WTC11 (cell line): ENCODE measurements around the gene NECAB2.

ENCODE experiments used
- ATF3 ChIP-seq: sonication (generic); formaldehyde crosslinking; conservative IDR thresholded peaks from 2 replicates; pipeline ENCODE4 v1.8.1; 2022; ENCODE audit warnings: mild to moderate bottlenecking, missing genetic modification reagents
- CREB1 ChIP-seq: sonication (generic); formaldehyde crosslinking; IDR thresholded peaks from 2 replicates; pipeline ENCODE4 v1.8.0; 2023; ENCODE audit warnings: mild to moderate bottlenecking, missing genetic modification reagents
- FOXP1 ChIP-seq: sonication (generic); formaldehyde crosslinking; IDR thresholded peaks from 2 replicates; pipeline ENCODE4 v1.8.0; 2022; ENCODE audit warnings: missing genetic modification reagents, mild to moderate bottlenecking, moderate library complexity, borderline replicate concordance
- IRF1 ChIP-seq: sonication (generic); formaldehyde crosslinking; IDR thresholded peaks from 2 replicates; pipeline ENCODE4 v1.8.0; 2023; ENCODE audit warnings: missing genetic modification reagents
- JUN ChIP-seq: sonication (generic); formaldehyde crosslinking; IDR thresholded peaks from 2 replicates; pipeline ENCODE4 v1.8.0; 2023; ENCODE audit warnings: mild to moderate bottlenecking, missing genetic modification reagents
- RELA ChIP-seq: sonication (generic); formaldehyde crosslinking; IDR thresholded peaks from 2 replicates; pipeline ENCODE4 v1.8.1; 2022; ENCODE audit warnings: missing genetic modification reagents, mild to moderate bottlenecking, borderline replicate concordance
- SMAD4 ChIP-seq: sonication (generic); formaldehyde crosslinking; IDR thresholded peaks from 2 replicates; pipeline ENCODE4 v1.8.0; 2022; ENCODE audit warnings: mild to moderate bottlenecking, missing genetic modification reagents
- ZNF263 ChIP-seq: sonication (generic); formaldehyde crosslinking; IDR thresholded peaks from 2 replicates; pipeline ENCODE4 v1.8.1; 2022; ENCODE audit warnings: low read depth, mild to moderate bottlenecking, moderate library complexity, missing genetic modification reagents
- TF ChIP-seq, protein P1 (sequence below): sonication (generic); formaldehyde crosslinking; IDR thresholded peaks from 2 replicates; pipeline ENCODE4 v1.8.1; 2022; ENCODE audit warnings: mild to moderate bottlenecking, missing genetic modification reagents, moderate library complexity, borderline replicate concordance
- TF ChIP-seq, protein P2 (sequence below): fragments of 200-600 bp; IDR thresholded peaks from 2 replicates; pipeline ENCODE4 v1.8.0; 2022; ENCODE audit warnings: antibody characterized with exemption
- TF ChIP-seq, protein P3 (sequence below): sonication (generic); formaldehyde crosslinking; IDR thresholded peaks from 2 replicates; pipeline ENCODE4 v1.8.0; 2022; ENCODE audit warnings: missing genetic modification reagents
- TF ChIP-seq, protein P4 (sequence below): sonication (generic); formaldehyde crosslinking; IDR thresholded peaks from 2 replicates; pipeline ENCODE4 v1.8.1; 2023; ENCODE audit warnings: mild to moderate bottlenecking, missing genetic modification reagents
- TF ChIP-seq, protein P5 (sequence below): sonication (generic); formaldehyde crosslinking; IDR thresholded peaks from 2 replicates; pipeline ENCODE4 v1.8.1; 2022; ENCODE audit warnings: missing genetic modification reagents, borderline replicate concordance

DNA sequence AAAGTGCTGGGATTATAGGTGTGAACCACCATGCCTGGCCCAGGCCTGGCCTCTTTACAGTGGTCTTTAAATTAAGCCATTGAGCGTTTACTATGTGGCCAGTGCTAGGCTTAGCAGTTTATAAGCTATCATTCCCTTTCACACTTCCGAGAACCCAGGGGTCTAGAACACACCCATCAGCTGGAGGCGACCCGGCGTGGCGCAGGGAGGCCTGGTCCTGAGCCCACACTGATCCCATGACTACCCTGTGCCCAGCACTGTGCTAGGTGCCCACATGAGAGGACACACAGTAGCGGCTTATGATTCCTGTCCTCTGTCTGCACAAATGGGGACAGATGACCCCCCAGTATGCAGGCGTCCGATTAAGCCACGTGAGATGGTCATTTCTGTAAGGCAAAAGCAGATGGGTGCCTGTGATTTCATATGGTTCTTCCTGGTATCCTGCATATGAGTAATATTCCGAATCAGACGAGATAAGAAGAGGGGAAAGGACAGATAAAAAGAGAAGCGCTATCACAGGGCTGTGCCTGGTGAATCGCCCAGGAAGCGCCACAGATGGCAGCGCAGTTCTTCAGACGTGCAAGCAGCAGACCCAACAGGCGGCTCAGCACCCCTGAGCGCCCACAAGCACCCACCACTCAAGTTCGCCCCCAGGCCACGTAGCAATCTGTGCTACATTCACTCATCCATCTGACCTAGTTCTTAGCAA lies 9.8 kb upstream of the NECAB2 start:
- TF ChIP-seq IRF1 (CRISPR knock-in tag) (no peak), FOXP1 (CRISPR knock-in tag) (no peak), CREB1 (CRISPR knock-in tag) (no peak), RELA (CRISPR knock-in tag) (no peak), ATF3 (CRISPR knock-in tag) (no peak), JUN (CRISPR knock-in tag) (no peak), SMAD4 (CRISPR knock-in tag) (no peak), ZNF263 (no peak)
- TF ChIP-seq, protein P1, sequence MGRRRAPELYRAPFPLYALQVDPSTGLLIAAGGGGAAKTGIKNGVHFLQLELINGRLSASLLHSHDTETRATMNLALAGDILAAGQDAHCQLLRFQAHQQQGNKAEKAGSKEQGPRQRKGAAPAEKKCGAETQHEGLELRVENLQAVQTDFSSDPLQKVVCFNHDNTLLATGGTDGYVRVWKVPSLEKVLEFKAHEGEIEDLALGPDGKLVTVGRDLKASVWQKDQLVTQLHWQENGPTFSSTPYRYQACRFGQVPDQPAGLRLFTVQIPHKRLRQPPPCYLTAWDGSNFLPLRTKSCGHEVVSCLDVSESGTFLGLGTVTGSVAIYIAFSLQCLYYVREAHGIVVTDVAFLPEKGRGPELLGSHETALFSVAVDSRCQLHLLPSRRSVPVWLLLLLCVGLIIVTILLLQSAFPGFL, result no peak
- TF ChIP-seq, protein P2, sequence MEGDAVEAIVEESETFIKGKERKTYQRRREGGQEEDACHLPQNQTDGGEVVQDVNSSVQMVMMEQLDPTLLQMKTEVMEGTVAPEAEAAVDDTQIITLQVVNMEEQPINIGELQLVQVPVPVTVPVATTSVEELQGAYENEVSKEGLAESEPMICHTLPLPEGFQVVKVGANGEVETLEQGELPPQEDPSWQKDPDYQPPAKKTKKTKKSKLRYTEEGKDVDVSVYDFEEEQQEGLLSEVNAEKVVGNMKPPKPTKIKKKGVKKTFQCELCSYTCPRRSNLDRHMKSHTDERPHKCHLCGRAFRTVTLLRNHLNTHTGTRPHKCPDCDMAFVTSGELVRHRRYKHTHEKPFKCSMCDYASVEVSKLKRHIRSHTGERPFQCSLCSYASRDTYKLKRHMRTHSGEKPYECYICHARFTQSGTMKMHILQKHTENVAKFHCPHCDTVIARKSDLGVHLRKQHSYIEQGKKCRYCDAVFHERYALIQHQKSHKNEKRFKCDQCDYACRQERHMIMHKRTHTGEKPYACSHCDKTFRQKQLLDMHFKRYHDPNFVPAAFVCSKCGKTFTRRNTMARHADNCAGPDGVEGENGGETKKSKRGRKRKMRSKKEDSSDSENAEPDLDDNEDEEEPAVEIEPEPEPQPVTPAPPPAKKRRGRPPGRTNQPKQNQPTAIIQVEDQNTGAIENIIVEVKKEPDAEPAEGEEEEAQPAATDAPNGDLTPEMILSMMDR, result no peak
- TF ChIP-seq, protein P3, sequence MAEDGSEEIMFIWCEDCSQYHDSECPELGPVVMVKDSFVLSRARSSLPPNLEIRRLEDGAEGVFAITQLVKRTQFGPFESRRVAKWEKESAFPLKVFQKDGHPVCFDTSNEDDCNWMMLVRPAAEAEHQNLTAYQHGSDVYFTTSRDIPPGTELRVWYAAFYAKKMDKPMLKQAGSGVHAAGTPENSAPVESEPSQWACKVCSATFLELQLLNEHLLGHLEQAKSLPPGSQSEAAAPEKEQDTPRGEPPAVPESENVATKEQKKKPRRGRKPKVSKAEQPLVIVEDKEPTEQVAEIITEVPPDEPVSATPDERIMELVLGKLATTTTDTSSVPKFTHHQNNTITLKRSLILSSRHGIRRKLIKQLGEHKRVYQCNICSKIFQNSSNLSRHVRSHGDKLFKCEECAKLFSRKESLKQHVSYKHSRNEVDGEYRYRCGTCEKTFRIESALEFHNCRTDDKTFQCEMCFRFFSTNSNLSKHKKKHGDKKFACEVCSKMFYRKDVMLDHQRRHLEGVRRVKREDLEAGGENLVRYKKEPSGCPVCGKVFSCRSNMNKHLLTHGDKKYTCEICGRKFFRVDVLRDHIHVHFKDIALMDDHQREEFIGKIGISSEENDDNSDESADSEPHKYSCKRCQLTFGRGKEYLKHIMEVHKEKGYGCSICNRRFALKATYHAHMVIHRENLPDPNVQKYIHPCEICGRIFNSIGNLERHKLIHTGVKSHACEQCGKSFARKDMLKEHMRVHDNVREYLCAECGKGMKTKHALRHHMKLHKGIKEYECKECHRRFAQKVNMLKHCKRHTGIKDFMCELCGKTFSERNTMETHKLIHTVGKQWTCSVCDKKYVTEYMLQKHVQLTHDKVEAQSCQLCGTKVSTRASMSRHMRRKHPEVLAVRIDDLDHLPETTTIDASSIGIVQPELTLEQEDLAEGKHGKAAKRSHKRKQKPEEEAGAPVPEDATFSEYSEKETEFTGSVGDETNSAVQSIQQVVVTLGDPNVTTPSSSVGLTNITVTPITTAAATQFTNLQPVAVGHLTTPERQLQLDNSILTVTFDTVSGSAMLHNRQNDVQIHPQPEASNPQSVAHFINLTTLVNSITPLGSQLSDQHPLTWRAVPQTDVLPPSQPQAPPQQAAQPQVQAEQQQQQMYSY, result no peak
- TF ChIP-seq, protein P4, sequence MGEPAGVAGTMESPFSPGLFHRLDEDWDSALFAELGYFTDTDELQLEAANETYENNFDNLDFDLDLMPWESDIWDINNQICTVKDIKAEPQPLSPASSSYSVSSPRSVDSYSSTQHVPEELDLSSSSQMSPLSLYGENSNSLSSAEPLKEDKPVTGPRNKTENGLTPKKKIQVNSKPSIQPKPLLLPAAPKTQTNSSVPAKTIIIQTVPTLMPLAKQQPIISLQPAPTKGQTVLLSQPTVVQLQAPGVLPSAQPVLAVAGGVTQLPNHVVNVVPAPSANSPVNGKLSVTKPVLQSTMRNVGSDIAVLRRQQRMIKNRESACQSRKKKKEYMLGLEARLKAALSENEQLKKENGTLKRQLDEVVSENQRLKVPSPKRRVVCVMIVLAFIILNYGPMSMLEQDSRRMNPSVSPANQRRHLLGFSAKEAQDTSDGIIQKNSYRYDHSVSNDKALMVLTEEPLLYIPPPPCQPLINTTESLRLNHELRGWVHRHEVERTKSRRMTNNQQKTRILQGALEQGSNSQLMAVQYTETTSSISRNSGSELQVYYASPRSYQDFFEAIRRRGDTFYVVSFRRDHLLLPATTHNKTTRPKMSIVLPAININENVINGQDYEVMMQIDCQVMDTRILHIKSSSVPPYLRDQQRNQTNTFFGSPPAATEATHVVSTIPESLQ (CRISPR knock-in tag), result no peak
- TF ChIP-seq, protein P5, sequence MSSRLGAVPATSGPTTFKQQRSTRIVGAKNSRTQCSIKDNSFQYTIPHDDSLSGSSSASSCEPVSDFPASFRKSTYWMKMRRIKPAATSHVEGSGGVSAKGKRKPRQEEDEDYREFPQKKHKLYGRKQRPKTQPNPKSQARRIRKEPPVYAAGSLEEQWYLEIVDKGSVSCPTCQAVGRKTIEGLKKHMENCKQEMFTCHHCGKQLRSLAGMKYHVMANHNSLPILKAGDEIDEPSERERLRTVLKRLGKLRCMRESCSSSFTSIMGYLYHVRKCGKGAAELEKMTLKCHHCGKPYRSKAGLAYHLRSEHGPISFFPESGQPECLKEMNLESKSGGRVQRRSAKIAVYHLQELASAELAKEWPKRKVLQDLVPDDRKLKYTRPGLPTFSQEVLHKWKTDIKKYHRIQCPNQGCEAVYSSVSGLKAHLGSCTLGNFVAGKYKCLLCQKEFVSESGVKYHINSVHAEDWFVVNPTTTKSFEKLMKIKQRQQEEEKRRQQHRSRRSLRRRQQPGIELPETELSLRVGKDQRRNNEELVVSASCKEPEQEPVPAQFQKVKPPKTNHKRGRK (CRISPR knock-in tag), result no peak
